Kidney (tissue), 14 donors: ENCODE measurements around the gene KCNJ16. TPM values are rescaled to one million over a fixed set of nuclear protein-coding genes. Genes with fewer than 3 reads are reported as not detected.
A peak's percentile ranks its signal among the peaks of the same experiment; 100 is the strongest.

ENCODE experiments used
- DNase-seq, 5 donors: peaks; one replicate each; pipeline ENCODE4 v3.0.0-alpha.2; 2013 to 2020
- FAIRE-seq: peaks from 2 replicates; lab custom pipeline; 2012; peaks lifted over from hg19 to GRCh38; lab: Jason Lieb, UNC
- H3K27ac ChIP-seq, 2 donors: one replicate each; pipeline ENCODE4 v1.7.0; 2013; ENCODE audit warnings: low read depth in 2 of 2, low read length in 2 of 2, inconsistent platforms in 1 of 2
- H3K27me3 ChIP-seq: one replicate; pipeline ENCODE4 v1.7.1; 2013; ENCODE audit warnings: low read length, inconsistent platforms; ENCODE audit not compliant: control insufficient read depth, insufficient read depth
- H3K36me3 ChIP-seq, 3 donors: one replicate each; pipeline versions ENCODE4 v1.7.0 to v1.7.1; 2013; ENCODE audit warnings: low read length in 3 of 3, control low read depth in 1 of 3, inconsistent platforms in 1 of 3; ENCODE audit not compliant: insufficient read depth in 3 of 3, control insufficient read depth in 2 of 3
- H3K4me1 ChIP-seq, 3 donors: one replicate each; pipeline versions ENCODE4 v1.7.0 to v1.7.1; 2013; ENCODE audit warnings: low read length in 3 of 3, inconsistent platforms in 1 of 3, low read depth in 1 of 3; ENCODE audit not compliant: control insufficient read depth in 2 of 3, insufficient read depth in 2 of 3
- H3K4me3 ChIP-seq, 3 donors: one replicate each; pipeline versions ENCODE4 v1.7.0 to v1.8.1; 2013; ENCODE audit warnings: low read length in 3 of 3, control low read depth in 1 of 3, inconsistent platforms in 1 of 3
- H3K9ac ChIP-seq, 3 donors: one replicate each; pipeline versions ENCODE4 v1.7.0 to v1.7.1; 2013; ENCODE audit warnings: low read length in 3 of 3, control low read depth in 1 of 3, inconsistent platforms in 1 of 3
- H3K9me3 ChIP-seq, 3 donors: one replicate each; pipeline versions ENCODE4 v1.7.0 to v1.7.1; 2013; ENCODE audit warnings: low read length in 3 of 3, control low read depth in 1 of 3, inconsistent platforms in 1 of 3; ENCODE audit not compliant: control insufficient read depth in 2 of 3, insufficient read depth in 1 of 3
- CTCF ChIP-seq: IDR thresholded peaks from 3 replicates; pipeline ENCODE4 v1.5.1; 2012; ENCODE audit warnings: mild to moderate bottlenecking, moderate library complexity, borderline replicate concordance; ENCODE audit not compliant: insufficient read depth; ENCODE audit errors: extremely low read depth
- intact Hi-C: fragments of 100-400 bp; cut with DNase I; formaldehyde crosslinking; loops from one replicate; pipeline ENCODE4 v1.11.1; 2022
- polyA plus RNA-seq: library from polyadenylated mRNA; stranded (reverse); fragments of 350-450 nt; fragmentation: Illumina TruSeq; extraction: RNeasy Lipid Tissue Mini Kit (QIAGEN cat#74804); gene quantifications from one replicate; pipeline ENCODE4 v1.2.3, GENCODE V29; 2014; ENCODE audit warnings: low read depth, low replicate concordance; ENCODE audit not compliant: insufficient read depth
- total RNA-seq: library from RNA; stranded (reverse); fragmentation: NEBNext Ultra II Directional; extraction: Animal tissue kit (Norgen Biotek cat#: 25700); gene quantifications from one replicate; pipeline ENCODE4 v1.2.1, GENCODE V29; 2021
- donor health status: control.
- donor health status: control.
- donor health status: control.
- donor health status: control.
- donor health status: control.
- donor health status: DM: yes; HTN: yes; CAD: no.
- donor health status: Normal renal cell carcinoma (clear cell type).

Gene KCNJ16
- total and polyA plus RNA-seq, 2 donors from 2014 or later: 163 to 281 TPM

DNA sequence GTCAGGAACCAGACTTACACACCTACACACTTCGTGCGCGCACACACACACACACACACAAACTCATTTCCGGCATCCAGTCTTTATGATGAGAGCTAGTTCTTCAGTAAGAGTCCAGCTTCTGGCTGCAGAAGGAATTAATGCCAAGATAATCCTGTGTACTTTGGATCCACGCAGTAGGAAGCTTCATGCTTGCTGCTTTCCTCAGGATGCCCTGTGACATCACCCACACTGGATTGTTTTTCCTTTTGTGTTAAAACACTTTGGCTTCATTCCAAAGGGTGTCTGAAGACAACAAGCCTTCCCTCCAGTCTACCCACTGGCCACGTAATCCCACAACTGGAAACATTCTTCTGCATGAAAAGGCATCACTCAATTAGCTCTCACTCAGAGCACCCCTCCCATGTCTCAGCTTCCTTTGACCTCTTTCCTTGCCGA lies 35.4 kb downstream of the KCNJ16 start:
- FAIRE-seq (no peak), DNase-seq (peak in 2 of 5 donors; percentile 14 to 61)
- intact Hi-C loops: no loop called here
- Histone ChIP-seq H3K27me3 (no peaks in the 10 kb centered on the region), H3K4me3 (no peak overlapping the region), H3K9me3 (no peaks in the 10 kb centered on the region), H3K36me3 (peaks cover 0 to 14% (median 4%) of the 10 kb centered on the region in 3 donors), H3K4me1 (peaks cover 0 to 37% (median 8%) of the 10 kb centered on the region in 3 donors), H3K9ac (no peak overlapping the region), H3K27ac (peak overlapping the region in 1 of 2 donors; percentile 29)
- TF ChIP-seq CTCF: no peak

DNA sequence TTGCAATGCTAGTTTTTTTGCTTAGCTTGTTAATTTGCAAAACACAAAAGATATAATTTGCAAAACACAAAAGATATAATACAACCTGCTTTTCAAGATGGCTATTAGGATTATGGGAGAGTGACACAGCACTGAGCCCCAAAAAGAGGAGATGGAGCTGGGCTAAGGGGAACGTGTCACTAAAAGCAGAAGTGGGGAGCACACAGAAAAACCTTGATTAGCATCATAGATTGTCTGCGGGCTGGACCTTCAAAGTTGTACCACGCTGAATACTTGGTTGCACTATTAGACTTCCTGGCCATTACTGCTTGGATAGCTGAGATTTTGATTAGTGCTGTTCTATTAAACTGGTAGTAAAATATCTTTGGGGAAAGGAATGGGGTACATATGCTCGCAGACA lies 36.2 kb downstream of the KCNJ16 start:
- Histone ChIP-seq H3K27me3 (no peaks in the 10 kb centered on the region), H3K4me3 (no peak overlapping the region), H3K36me3 (peaks cover 0 to 14% (median 4%) of the 10 kb centered on the region in 3 donors), H3K4me1 (peaks cover 0 to 32% (median 8%) of the 10 kb centered on the region in 3 donors), H3K9ac (no peak overlapping the region), H3K27ac (no peak overlapping the region), H3K9me3 (no peaks in the 10 kb centered on the region)
- TF ChIP-seq CTCF: no peak
- FAIRE-seq (no peak), DNase-seq (no peak)
- intact Hi-C loops: no loop called here

DNA sequence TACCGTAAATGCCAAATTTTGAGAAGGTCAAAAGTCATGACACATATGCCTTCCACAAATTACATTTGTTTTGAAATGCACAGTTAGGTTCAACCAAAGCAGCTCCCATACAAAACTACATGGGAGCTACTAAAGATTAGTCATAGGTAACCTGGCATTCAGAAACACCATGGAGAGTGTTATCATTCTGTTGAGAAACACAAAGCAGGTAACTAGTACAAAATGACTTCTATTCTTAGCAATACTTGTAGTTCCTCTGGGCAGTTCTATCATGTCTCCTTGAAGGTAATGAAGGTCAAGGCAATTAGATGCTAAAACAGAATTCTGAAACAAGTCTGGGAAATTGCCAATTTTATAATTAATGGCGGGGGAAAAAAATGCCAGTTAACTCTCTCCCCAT lies 39.4 kb downstream of the KCNJ16 start:
- no peak for TF ChIP-seq CTCF
- no peak for FAIRE-seq
- Histone ChIP-seq H3K9me3 (no peaks in the 10 kb centered on the region), H3K36me3 (peaks cover 0 to 14% (median 4%) of the 10 kb centered on the region in 3 donors), H3K4me3 (no peak overlapping the region), H3K27ac (no peak overlapping the region), H3K4me1 (peaks cover 0 to 17% (median 4%) of the 10 kb centered on the region in 3 donors), H3K9ac (no peak overlapping the region), H3K27me3 (no peaks in the 10 kb centered on the region)
- intact Hi-C loops: no loop called here
- no peak for DNase-seq

DNA sequence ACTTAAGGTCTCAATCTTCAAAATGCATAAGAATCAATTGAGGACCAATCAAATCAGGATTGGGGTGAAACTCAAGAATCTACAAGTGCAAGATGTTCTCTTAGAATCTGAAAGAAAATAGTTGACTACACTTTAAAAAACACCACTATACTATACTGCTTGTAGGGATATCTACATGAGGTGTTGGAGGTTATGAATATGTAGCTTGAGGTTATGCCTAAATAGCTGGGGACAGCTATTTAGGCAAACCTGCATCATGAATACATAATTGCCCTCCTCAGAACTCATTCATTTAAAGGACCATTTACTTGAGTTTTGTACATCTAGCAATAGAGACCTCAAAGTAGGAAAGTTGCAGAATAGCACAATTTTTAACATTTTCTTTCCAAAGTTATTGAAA lies 40.1 kb downstream of the KCNJ16 start:
- H3K4me1 ChIP-seq: peaks cover 0 to 9% (median 0%) of the 10 kb centered on the region in 3 donors
- intact Hi-C loops: no loop called here
- H3K9ac ChIP-seq: no peak overlapping the region
- DNase-seq (no peak), FAIRE-seq (no peak)
- H3K4me3 ChIP-seq: no peak overlapping the region
- no peaks in the 10 kb centered on the region for H3K27me3 ChIP-seq
- TF ChIP-seq CTCF: no peak
- H3K9me3 ChIP-seq: no peaks in the 10 kb centered on the region
- peaks cover 0 to 12% (median 4%) of the 10 kb centered on the region in 3 donors for H3K36me3 ChIP-seq
- no peak overlapping the region for H3K27ac ChIP-seq
